Colon (tissue), 2 donors: ENCODE results near the gene HAAO.

ENCODE experiments used
- FAIRE-seq: peaks from 2 replicates; lab custom pipeline; 2012; peaks lifted over from hg19 to GRCh38; lab: Jason Lieb, UNC
- donor health status: control.
- donor health status: control.

The HAAO gene

DNA sequence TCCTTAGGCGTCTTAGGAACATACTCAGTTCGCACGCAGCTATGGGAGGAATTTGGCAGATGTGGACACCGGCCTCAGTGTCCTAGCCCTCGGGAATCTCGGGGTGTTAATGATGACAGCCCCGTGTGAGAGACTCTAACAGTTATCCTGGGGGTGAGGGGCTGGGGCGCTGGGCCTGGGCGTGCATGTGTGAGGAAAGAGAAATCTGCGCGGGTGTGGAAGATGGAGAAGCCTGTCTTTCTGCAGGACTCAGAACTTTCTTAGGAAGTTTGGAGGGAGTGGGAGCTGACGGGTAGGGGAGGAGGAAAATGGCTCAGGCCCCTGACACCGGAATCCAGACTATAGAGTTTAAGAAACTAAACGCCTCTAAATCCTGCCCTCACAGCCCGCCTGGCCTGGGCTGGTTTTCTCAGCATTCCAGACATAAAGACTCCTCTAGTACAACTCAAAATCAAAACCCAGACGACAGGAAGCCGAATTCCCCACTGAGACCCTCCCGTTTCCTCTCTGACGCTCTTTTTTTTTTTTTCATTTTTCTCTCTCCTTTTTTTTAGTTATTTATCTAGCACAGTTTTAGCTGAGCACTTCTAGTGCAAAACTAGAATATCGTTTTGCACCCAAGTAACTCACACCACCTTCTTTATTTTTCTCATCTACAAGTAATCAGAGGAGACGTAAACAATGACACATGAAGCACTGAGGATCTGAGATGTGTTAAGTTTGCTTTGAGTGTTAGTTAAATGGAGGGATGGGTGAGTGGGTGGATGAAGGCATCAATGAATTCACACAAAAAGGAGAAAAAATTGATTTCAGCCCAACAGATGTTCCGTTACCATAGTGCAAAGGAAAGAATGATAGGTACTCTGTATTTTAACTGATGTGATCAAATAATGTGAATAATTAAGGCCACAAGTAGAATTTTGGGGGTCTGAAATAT is 1.2 kb upstream of the HAAO start:
- no peak for FAIRE-seq

DNA sequence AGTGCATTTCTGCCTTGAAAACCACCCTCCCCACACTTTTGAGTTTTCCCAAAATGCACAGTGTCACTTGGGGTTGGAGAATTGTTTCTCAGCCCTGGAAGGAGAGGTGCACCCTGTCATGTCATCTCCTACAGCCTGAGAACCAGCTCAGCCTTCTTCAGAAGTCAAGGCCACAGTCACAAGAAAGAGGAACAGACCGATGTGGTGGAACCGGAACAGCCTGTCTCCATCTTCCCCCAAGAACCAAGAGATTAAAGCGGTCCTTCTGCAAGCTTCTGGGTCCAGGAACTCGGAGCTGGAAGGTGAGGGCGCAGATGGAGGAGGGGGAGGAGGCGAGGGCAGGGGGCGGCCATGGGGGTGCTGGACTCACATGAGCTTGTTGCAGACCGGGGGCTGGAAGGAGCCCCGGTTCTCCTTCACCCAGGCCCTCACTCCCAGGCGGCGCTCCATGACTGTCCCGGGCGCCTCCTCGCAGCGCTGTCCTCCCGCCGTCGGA is 248 bp downstream of the HAAO start:
- FAIRE-seq: no peak

- no peak for FAIRE-seq
Measured at GRCh38 chr2:42791606-42792005, 777 bp downstream of the HAAO start.

DNA sequence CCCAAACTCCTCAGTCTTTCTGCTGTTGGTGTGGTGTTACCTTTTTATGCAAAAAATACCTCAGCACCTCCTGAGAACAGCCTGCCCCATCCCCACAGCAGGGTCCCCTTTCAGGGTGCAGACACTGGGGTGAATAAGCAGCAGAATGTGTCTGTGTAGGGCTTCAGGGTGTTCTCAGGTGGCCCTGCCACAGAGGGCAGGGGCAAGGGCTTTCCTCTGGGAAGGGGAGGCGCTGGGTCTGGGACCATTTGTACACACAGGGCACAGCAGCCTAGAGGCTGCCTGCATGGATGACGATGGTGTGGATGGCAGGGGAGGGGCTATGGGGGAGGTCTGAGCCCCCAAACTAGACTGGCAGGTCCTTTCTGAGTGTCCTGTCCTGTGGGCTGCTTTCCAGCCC is 2.6 kb downstream of the HAAO start:
- FAIRE-seq: no peak

- FAIRE-seq: no peak
Measured at GRCh38 chr2:42788882-42789281, 3.5 kb downstream of the HAAO start.

- no peak for FAIRE-seq
Measured at GRCh38 chr2:42788478-42788793, 3.9 kb downstream of the HAAO start.

- FAIRE-seq: no peak
Measured at GRCh38 chr2:42787788-42788477, 4.5 kb downstream of the HAAO start.

DNA sequence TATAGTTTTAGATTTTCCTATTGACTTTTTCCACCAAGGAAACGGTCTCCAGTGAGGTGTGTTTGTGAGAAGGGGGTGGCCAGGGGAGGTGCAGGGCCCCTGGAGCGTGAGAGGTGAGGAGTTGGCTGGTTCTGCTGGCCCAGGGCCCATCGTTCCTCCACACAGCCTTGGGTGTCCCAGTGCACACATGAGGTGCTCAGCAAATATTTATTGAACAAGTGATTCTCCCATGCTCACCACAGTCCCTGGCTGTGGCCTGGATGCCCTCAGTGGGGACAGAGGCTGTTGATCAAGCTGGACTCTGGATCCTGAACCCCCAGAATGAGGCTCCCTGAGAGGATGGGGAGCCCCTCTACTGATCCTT is 5.0 kb downstream of the HAAO start:
- FAIRE-seq: no peak

- no peak for FAIRE-seq
Measured at GRCh38 chr2:42786561-42787345, 5.6 kb downstream of the HAAO start.

GRCh38 chr2:42784204-42784880 is 8.0 kb downstream of the HAAO start:
- FAIRE-seq: no peak

- FAIRE-seq: no peak
Measured at GRCh38 chr2:42783511-42783910, 8.9 kb downstream of the HAAO start.

DNA sequence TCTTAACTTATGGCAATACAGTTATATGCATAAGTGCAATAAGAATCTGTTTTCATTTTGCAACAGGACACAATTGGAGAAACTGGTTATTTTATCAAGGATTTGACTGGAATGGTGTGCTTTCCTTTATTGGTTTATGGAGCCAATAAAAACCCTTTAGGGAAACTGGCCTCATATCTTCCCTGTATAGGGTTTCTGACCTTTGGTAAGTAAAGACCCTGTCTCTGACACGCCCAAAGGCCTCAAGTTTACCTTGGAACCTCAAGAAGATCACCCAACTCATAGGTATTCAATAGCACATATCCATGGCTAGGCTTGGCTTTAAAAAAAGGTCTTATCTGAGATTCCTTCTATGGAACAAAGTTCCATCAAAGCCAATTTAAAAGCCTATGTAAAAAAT is 11.2 kb downstream of the HAAO start:
- no peak for FAIRE-seq

- FAIRE-seq: no peak
Measured at GRCh38 chr2:42777883-42778805, 14.2 kb downstream of the HAAO start.

DNA sequence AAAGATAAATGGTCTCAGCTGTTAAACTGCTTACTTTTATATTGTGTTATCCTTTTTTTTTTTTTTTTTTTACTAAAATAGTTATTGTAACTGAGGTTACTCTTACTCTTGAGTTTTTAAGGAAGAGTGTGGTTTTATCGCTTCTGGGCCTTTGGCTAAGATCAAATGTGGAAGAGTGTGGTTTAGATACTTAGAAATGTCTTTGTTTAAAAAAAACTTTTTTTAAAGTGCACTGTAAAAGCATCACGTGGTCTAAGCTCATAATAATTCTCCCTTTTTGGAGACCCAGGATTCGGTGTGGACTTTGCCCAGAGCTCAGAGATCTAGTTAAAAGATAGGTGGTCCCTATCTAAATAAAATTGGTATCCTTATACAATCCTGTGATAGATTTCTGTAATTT is 16.6 kb downstream of the HAAO start:
- no peak for FAIRE-seq

GRCh38 chr2:42775186-42775585 is 17.2 kb downstream of the HAAO start:
- FAIRE-seq: no peak

- no peak for FAIRE-seq
Measured at GRCh38 chr2:42771546-42772153, 20.7 kb downstream of the HAAO start.

DNA sequence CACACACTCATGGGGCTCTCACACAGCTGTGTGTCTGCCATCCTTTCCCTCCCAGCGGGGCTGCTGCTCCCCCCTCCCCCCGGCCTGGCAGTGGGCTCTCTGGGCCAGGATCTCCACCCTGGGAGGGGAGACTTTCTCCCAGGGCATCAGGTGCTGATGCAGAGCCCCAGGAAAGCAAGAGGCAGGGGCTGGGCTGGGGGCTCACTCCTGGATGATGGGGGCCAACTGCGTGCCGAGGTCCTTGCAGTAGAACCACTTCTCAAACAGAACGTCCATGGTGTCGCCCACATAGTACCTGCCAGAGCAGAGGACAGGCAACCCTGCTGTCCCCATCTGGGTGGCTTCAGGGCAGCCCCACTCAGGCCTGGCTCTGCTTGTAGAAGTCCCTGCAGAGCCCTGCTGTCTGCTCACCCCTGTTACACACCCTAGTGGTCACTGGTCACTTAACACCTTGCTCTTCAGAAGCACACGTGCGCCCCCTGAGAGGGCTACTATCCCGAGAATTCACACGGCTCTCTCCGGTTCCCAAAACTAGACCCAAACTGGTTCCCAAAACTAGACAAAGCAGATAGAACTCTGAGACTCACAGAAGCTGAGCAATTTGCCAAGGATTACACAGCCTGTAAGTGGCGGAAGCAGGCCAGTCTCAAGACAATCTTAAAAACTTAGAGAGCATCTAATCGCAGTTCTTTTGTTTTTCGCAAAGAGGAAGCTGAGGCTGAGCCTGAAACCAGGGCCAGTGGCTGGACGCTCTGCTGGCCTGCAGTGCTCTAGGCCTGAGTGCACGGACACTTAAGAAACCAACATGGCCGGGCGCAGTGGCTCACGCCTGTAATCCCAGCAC is 21.9 kb downstream of the HAAO start:
- FAIRE-seq: no peak

- FAIRE-seq: no peak
Measured at GRCh38 chr2:42769583-42770287, 22.6 kb downstream of the HAAO start.

GRCh38 chr2:42768706-42769256 is 23.6 kb downstream of the HAAO start:
- no peak for FAIRE-seq
